ENCODE data around the gene TBCD. TPM values are rescaled to one million over a fixed set of nuclear protein-coding genes. Genes with fewer than 3 reads are reported as not detected.

Gene TBCD
- total RNA-seq, 1 experiment from 2014 or later, result 17.4 TPM

DNA sequence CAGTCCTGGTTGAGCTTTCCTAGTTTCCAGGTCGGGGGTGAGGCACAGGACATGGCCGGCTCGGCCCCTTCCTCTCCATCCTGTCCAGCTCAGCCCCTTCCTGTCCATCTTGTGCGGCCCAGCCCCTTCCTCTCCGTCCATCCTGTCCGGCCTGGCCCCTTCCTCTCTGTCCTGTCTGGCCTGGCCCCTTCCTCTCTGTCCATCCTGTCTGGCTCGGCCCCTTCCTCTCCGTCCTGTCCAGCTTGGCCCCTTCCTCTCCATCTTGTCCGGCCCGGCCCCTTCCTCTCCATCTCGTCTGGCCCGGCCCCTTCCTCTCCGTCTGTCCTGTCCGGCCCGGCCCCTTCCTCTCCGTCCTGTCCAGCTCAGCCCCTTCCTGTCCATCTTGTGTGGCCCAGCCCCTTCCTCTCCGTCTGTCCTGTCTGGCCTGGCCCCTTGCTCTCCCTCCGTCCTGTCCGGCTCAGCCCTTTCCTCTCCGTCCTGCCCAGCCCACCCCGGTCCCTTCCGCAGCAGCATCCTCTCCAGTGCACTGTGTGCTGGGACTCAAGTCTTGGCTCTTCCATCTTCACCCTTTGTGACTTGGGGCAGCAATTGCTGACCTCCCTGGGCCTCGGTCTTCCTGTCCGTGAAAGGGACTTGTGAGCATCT is 93.4 kb downstream of the TBCD start:
- no peak for DNase-seq (ENCODE audit: extremely low read depth, low read depth)

DNA sequence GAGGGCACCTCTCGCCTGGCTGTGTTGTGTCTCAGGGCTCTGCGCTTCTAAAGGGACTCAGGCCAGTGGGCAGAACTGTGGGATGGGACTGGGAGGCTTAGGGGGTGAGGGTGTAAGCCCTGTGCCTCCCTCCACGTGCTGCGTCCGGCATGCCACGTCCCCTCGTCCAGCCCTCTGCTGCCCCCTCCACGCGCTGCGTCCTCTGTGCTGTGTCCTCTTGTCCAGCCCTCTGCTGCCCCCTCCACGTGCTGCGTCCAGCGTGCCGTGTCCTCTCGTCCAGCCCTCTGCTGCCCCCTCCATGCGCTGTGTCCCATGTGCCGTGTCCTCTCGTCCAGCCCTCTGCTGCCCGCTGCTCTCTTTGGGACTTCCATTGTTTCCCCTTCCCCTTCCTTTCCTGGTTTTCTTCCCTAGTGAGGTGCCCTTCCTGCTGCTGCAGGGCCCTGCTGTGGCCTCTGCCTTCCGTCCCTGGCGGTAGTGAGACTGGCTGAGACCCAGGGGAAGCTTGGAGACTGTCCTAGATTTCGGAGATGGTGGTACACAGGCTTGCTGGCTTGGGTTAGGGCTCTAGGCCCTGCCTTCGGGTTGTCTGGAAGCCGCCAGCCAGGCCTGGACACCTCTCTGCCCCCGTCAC is 94.3 kb downstream of the TBCD start:
- DNase-seq (ENCODE audit: extremely low read depth, low read depth), result no peak

DNA sequence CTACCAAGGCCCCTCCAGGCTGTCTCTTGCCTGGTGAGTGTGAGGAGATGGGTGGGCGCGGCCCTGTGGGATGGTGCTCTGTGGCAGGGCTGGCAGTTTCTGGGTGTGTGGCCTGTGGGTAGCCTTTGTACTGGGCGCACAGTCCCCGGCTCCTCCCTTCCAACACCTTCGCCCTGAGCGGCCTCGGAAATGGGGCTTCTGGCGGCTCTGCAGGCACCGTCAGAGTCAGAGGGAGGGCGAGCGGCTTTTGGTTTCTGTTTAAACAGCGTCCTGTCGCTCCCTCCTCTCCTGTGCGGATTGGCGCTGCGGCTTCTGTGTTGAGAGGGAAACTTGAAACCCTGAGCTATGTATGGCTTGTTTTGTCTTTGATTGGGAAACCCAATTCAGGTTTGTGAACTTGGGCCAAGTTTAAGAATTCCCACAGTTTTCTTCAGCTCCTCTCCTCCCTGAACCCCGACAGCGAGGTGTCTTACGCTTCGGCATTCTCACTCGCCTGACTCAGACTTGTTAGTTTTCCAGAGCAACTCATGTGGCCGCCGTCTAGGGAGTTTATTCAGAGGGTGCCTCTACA is 96.2 kb downstream of the TBCD start:
- DNase-seq (ENCODE audit: extremely low read depth, low read depth), result no peak

DNA sequence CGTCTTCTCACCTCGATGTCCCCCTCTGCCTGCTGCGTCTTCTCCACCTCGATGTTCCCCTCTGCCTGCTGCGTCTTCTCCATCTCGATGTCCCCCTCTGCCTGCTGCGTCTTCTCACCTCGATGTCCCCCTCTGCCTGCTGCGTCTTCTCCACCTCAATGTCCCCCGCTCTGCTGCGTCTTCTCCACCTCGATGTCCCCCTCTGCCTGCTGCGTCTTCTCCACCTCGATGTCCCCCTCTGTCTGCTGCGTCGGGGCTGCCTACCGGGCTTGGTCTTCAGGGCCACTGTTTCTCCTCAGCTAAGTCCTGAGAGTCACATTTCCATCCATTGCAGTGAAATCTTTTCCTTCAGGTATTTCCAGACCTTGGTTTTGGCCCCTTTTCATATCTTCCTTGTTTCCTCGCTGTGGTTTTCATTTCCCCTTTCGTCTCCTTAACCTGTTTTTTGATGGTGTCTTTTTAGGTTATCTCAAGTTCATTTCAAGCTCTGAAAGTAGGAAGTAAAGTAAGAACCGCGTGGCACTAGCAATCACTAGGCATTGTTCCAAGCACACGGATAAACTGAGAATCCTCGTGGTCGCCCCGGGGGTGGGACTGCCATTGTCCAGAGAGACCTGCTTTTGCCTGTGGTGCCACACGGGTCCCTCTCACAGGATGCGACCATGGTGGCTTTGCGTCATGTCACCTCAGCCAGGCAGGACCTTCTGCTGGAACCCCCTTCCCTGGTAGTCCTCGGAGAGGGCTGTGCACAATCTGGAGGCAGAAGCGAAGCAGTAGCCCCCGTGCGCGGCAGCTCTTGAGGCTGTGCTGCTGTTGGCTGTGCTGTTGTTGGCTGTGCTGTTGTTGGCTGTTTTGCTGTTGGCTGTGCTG is 97.4 kb downstream of the TBCD start:
- DNase-seq (ENCODE audit: extremely low read depth, low read depth), result no peak

DNA sequence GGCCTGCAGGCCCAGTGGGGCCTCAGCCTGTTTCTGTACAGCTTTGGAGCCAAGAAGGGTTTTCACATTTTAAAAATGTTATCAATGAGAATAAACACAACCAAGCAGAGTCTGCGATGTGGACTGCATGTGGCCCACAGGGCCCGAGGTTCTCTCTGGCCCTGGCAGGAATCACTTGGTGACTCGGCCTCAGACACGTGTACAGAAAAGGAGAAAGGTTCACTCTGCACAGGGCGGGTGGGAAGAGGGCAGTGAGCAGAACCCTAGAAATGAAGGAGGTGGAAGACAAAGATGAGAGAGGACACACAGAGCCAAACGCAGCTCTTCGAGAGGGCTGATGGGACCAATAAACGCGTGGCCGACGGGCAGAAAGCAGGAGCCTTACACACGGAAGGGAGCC is 99.5 kb downstream of the TBCD start:
- no peak for DNase-seq (ENCODE audit: extremely low read depth, low read depth)

DNA sequence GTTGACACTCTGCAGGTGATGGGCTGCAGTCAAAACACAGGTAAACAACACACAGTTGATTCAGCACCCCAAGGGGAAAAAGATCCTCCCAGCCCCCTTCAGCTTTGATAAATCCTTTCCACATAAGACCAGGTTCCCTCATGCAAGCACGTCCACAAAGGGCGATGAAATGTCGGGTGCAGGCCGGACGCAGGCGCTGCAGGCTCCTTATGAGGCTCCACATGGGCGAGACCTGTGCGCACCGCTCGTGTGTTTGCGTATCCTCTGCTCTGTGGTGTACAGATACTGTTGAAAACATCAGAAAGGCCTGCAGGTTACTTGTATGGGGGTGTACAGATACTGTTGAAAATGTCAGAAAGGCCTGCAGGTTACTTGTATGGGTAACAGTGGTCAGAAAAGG is 102.4 kb downstream of the TBCD start:
- no peak for DNase-seq (ENCODE audit: extremely low read depth, low read depth)

DNA sequence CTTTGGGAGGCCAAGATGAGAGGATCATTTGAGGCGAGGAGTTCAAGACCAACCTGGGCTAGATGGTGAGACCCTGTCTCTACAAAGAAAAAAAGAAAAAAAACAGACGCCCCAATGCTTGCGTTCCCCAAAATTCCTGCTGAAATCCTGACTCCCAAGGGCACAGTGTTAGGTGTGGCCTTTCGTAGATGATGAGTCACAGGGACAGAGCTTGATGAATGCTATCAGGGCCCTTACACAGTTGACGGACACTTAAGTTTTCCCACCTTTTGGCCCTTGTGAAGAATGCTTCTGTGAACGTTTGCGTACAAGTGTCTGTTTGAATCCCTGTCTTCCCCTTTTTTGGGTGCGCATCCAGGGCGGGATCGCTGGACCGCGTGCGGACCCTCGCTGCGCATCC is 104.5 kb downstream of the TBCD start:
- no peak for DNase-seq (ENCODE audit: extremely low read depth, low read depth)

DNA sequence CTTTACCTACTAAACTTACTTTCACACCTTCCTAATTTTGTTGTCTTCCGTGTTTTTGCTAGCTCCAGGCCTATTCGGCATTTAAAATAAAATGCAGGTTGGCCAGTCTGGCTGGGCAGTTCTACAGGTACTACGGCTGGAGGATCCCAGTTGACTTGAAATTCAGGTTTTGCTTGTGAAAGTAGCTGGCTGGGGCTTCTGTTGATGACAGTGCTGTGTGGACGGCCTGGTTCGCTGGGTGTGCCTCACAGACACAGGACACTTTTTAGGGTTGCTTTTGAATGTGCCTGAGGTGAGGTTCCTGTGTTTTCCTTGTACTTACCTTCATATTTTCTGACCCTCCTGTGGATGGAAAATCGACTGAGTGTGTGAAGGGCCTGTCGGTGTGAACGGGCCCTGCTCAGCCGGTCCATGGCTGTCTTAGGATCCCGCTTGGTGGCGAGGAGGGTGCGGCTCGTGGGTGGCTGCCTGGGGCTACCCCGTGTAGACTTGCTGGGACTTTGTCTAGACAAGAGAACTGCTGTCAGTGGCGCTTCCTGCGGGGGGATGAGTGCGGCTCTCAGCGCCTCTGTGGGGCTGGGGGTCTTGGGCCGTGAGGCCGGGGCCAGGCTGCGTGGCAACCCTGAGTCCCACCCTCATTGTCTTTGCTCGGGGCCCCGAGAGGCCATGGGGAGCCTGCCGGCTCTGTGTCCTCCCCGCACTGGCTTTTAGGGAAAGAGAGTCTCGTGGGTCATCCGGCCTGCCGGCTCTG is 106.7 kb downstream of the TBCD start:
- DNase-seq (ENCODE audit: extremely low read depth, low read depth), result no peak

DNA sequence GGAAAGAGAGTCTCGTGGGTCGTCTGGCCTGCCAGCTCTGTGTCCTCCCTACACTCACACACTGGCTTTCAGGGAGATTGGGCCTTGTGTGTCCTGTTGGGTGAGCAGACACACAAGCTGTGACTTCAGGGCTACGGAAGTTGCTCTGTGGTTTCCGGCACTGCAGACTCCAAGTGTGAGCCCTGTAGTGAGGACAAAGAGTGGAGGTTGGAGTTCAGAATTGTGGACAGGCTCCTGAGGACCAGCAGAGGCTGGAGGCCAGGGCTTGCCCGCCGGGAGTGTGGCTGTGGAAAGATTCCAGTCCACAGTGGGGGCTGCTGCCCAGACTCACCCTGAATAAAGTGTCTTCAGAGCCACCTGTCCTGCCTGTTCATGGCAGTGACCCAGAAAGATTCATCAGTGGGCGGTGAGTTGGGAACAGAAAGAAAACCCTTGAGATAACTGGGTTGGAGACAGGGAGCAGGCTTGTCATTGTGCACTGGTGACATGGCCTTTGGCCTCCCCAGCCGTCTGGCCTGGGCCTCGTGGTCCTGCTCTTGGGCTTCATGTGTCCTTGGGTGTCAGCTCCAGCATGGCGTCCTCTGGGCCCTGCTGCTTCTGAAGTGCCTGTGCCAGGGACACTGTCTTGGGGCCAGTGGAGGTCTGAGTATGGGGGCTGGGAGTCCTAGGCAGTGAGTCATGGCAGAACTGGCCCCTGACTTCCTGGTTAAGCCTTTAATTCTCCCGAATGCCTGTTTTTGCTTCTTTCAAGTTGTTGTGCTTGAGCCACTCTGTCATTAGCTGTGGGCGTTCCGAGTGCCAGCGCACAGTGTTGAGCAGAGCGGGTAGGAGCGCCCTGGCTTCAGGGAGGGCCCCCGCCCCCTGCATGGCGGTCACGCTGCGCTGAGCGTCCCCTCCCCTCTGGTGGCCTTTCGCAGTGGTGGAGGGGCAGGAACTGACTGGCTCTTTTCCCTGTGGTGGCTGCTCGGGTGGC is 107.9 kb downstream of the TBCD start:
- DNase-seq (ENCODE audit: extremely low read depth, low read depth), result no peak

DNA sequence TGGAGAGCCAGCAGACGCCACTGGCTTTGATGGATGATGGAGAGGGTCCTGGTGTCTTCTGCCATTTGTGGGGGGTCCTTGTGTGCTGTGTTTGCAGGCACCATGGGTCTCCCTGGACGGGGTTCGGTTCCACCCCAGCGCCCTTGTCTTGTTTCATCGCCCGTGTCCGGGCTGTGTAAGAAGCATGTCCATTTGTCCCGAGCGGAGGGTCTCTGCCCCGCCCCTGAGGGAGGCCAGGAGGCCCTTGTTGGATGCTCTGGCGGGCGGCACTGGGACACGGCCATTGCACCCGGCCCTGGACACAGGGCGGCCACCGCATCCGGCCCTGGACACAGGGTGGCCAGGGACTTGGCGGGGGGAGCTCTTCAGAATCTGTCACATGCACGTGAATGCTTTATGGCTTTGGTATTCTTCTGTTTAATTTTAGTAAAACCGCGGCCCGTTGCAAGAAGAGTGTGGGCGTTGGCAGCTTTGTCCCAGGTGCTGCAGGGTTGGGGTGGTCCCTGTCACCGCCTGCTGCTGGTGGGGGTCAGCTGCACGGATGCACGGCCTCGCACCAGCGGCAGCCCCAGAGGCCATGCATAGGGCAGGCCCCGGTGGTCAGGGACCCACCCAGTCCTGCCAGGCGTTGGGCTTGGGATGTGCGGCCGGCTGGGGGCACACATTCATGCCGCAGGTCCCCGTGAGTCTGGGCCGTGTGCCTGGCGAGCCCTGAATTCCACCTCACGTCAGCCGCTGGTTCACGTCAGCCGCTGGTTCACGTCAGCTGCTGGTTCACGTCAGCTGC is 108.9 kb downstream of the TBCD start:
- DNase-seq (ENCODE audit: extremely low read depth, low read depth), result no peak

DNA sequence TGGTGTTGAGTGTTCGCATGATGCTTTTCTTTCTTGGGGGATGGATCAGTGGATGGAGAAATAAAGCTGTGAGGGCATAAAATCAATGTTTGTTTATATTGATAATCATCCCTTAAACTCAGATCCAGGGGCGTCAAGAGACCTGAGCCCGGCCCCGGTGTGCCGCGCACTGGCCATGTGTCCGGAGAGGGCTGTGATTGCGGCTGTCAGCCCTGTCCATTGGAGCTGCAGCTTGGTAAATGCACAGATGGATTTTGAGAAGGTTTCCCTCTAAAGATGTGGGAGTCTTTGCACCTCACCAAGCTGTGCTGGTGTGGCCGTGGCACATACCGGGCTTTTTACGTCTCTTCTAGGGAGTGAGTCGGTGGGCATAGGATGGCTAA is 109.5 kb downstream of the TBCD start:
- no peak for DNase-seq (ENCODE audit: extremely low read depth, low read depth)

DNA sequence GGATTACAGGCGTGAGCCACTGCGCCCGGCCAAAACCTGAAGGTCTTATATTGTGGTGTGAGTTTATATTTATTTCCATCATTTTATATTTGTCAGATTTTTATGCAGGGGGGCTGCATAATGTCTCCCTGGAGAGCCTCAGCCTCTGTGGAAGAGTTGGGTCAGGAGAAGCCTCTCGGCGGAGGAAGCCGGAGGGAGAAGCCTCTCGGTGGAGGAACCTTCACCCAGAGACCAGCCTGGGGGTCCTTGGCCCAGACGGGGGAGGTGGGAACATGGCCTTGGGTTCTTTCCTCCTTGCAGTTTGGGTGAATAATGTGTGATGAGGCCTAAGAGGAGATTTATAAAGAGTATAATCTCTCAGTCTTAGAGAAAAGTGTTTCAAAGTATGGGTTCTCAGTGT is 110.3 kb downstream of the TBCD start:
- DNase-seq (ENCODE audit: extremely low read depth, low read depth), result no peak

DNA sequence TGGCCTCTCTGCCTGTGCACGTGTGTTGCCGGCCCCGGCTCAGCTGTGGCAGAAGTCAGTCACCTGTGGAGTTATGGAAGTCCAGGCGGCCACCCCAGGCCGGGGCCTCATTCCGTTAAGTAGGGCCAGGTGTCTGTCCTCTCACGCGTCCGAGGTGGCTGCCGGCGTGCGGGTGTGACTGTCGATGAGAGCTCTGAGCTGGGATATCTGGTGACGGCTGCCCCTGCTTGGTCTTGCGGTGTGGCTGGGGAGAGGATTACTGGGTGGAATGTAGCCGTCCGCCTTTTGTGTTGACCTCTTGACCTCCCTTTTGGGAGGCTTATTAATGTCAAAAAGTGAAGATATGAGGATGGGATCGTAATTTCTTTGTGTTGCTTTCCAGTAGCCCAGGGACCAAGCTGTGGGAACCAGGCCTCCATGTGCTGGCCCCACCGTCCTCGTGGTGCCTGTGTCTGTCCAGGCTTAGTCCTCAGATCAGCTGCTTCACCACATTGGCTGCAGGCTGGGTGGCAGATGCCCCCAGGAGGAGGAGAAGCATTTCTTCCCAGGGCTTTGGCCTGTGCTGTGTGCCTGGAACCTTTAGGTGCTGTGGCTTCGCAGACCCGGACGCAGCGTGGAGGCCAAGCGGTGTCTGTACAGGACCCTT is 111.0 kb downstream of the TBCD start:
- DNase-seq (ENCODE audit: extremely low read depth, low read depth), result no peak

DNA sequence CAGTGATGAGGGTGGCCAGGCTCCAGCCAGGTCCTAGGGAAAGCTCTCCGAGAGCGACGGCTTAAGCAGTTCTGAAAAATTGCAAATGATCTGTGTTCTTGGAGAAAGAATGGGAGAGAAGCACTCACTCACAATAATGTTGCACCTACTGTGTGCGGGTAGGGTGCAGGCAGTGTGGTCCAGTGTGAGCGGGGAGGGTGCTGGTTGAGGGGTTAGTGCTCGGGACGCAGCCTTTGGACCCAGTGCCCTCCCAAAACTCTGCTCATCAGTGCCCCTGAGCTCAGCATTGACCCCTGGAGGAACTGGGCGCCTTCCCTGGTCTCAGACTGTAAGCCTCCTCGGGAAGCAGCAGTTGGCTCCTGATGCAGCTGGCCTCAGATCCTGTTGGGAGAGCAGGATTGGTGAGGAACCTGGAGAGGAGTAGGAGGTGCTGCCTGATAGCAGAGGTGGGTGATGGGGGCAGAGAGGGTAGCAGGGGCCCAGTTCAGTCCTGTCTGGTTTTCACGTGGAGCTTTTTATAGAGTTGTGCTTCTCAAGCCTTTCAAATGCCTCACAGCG is 111.6 kb downstream of the TBCD start:
- no peak for DNase-seq (ENCODE audit: extremely low read depth, low read depth)

DNA sequence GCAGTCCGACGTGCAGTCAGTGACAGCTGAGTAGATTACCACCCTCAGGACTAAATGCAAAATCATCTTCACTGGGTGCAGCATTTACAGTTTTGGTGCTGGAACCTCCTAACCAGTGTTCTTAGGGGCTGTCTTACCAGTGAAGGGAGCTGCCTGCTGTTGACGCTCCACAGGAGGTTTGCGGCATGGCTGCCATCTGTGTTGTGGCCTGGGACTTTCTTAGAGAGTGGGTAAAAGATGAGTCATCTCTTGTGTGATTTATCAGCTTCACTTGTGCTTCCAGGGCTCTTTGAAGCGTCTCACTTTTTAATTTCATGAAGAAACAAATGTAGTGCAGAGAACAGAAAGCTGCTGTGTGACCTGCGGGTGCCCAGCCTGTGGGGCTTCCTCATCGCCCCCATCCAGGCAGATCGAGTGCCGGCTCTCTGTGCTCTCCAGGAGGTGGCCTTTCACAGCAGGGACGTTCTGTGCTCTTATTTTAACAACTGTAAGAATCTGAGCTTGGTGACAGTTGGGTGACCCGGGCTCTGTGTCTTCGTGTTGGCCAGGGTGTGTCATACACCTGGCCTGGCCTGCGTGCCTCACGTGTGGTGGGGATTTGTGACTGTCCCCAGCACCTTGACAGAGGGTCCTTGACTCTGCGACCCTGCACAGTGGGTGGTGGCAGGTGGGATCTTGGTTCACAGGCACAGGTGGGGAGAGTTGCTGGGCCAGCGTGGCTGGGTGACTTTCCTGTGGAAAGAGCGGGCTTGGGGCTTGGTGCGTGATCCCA is 112.3 kb downstream of the TBCD start:
- DNase-seq (ENCODE audit: extremely low read depth, low read depth), result no peak

DNA sequence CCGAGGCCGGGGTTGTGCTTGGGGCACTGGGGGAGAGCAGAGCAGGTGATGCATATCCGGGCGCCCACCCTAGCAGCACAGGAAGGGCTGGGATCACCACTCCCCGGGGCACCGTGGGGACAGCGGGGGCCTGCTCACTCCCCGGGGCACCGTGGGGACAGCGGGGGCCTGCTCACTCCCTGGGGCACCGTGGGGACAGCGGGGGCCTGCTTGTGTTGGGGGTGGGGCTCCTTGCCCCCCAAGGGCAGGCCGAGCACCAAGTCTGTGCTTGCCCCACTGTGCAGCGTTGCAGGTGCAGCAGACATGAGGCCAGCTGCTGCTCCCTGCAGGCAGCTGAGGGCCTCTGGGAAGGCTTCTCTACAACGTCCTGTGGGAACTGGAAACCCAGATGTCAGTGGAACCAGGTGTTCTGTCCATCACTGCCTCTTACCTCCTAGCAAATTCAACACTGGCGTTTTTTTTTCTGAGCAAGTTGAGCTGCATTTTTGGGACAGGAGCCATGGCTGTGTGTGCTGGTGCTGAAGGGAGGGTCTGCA is 112.9 kb downstream of the TBCD start:
- DNase-seq (ENCODE audit: extremely low read depth, low read depth), result no peak

DNA sequence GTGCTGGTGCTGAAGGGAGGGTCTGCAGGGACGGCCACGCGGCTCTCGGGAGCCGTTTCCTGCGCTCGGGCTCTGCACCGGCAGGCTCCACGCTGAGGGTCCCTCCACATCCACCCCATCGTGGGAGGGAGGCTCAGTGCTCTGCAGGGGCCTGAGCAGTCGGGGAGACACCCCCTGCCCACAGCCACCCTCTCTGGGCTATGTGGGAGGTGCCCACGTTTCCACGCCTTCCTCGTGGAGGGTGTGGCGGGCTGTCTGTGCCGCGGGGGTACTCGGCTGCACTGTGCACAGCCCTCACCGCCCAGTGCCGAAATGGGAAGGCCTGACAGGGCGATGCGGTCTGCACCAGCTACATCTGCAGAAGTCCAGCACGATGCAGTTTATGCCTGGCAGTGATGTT is 113.4 kb downstream of the TBCD start:
- DNase-seq (ENCODE audit: extremely low read depth, low read depth), result no peak

All from NCI-H460 (cell line).